Inflammatory macrophage treated with lipopolysaccharide for 1 hour (primary cell): ENCODE data around the gene EPB41.
"Not testable (repeated sequence)": the region's sequence is repeated elsewhere in the genome, so short reads cannot be mapped to it uniquely, and the experiment has no call there.

ENCODE experiments used
- DNase-seq, 2 donors: peaks; one replicate each; pipeline ENCODE4 v3.0.0-alpha.2; 2020 to 2022

EPB41 gene

DNA sequence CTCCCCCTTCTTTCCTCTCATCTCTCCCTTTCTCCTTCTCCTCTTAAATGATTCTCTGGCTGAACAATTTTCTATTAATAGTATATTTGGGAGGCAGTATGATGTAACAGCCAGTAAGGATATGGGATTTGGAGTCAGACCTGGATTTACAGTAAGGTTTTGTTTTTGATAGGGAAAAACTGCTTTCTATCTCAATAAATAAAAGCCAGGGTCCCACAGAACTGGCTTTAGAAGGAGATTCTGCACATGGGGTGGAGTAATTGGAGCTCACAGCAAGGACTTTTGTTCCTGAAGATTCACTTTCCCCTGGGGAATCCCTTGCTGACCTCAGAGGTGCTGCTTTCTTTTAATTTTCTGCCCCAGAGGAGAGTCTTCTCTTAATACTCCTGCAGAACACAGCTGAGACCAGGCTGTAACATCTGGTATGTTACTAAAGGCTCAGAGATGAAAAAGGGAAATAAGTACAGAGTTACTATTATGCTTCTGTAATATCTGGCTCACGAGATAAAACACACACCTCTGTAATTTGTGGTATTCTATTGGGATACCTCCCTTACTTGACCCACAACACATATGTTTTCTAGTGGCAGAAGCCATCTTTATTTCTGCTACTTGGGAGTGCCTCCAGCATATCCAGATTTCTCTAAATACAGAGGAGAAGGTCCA is 13.4 kb downstream of the EPB41 start:
- DNase-seq, result peak in 1 of 2 donors; percentile 33

DNA sequence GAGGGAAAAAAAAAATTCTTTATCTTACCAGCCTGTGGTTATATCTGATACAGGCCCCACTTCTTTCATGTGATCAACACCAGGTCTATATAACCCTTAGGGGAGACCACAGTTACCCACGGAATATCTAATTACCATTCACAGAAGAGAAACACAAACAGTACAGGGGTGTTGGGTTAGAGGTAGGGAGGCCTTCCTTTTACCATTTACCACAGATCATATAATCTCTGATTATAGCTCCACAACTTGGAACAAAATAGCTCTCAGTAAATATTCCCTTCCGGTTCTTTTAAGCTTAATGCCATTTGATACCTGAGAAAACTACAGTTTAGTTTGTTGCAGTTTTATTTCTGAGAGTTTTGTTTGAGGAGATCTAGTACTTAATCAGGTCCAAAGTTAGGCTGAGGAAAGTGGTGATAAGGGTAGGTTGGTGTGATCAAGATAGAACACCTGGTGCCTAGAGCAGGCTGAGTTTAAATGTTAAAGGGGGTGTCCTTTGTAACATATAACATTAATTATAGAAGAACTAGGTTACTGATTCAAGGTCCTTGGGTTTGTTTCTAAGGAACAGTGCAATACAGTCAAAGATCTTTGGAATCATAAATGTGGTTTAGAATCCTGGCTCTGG is 14.1 kb downstream of the EPB41 start:
- no peak for DNase-seq

DNA sequence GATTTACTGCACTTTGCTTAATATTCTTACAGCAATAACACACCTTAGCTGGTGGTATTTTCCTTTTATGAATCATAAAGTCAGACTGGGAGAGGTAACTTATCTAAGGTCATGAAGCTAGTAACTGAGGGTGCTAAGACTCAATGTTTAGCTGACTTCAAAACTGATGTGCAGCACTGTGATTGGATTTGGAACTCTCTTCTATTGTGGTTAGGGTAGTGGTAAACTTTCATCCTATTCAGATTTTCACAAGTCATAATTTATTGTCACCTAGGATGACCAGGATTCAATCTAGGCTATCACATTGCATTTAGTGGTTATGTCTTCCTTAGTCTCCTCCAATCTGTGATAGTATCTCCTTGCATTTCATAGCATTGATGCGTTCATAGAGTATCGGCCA is 18.9 kb downstream of the EPB41 start:
- DNase-seq, result no peak

DNA sequence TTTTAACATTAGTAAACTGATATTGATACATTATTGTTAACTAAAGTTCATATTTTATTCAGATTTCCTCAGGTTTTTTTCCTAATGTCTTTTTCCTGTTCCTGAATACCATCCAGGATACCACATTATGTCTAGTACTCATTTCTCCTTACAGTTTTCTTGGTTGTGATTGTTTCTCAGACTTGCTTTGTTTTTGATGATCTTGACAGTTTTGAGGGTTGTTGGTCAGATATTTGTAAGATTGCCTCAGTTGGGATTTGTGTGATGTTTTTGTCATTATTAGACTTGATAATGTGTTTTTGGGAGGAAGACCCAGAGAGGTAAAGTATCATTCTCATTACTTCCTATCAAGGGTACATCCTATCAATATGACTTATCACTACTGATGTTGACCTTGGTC is 19.5 kb downstream of the EPB41 start:
- DNase-seq, result no peak

DNA sequence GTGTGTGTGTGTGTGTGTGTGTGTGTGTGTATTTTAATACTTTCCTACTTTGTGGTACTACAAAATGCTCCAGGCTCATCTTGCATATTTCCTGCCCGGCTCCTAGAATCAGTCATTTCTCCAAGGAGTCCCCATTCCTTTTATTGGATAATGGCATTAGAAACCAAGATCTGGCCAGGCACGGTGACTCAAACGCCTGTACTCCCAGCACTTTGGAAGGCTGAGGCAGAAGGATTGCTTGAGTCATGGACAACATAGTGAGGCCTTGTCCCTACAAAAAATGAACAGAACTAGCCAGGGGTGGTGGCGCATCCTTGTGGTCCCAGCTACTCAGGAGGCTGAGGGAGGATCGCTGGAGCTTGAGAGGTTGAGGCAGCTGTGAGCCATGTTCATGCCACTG is 20.3 kb downstream of the EPB41 start:
- DNase-seq, result no peak

DNA sequence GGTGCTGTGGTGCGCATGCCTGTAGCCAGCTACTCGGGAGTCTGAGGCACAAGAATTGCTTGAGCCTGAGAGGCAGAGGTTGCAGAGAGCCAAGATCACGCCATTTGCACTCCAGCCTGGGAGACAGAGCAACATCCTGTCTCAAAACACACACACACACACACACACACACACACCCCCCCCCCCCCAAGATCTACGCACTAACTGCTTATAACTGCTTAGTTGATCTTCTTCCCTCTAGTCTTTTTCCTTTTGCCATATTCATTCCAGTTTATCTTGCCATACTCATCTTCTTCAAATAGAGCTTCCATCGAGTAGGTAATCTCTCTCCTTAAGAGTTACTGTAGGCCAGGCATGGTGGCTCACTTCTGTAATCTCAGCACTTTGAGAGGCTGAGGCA is 20.9 kb downstream of the EPB41 start:
- no peak for DNase-seq

DNA sequence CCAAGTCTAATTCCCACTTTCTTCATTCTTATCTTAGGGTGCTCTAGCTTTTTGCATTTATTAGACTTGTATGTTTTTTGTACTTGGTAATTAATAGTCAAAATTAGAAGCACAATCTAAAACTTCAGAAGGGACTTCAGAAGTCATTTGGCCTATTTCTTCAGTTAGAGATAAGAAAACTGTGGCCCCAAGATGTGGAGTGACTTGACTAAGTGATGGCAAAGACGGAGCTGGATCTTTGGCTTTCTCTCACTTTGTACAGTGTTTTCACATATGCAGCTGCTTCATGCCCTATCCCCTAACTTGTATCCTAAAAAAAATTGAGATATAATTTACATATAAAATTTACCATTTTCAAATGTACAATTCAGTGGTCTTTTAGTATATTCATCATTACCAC is 21.7 kb downstream of the EPB41 start:
- no peak for DNase-seq

DNA sequence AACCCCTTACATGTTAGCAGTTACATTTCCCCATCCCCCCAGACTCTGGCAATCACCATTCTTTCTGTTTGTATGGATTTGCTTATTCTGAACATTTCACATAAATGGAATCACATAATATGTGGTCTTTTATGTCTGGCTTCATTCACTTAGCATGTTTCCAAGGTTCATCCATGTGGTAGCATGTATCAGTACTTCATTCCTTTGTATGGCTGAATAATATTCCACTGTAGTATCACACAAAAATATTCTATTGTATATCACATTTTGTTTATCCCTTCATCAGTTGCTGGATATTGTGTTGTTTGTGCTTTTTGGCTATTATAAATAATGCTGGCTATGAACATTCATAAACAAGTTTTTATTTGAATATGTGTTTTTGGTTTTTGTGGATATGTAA is 22.2 kb downstream of the EPB41 start:
- no peak for DNase-seq

DNA sequence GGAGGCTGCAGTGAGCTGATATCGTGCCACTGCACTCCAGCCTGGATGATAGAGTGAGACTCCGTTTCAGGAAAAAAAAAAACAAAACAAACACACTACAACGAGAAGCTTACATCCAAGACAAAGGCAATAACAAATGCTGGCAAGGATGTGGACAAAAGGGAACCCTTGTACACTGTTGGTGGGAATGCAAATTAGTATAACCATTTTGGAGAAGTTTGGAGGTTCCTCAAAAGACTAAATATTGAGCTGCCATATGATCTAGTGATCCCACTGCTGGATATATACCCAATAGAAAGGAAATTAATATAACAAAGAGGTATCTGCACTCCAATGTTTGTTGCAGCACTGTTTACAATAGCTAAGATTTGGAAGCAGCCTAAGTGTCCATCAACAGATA is 29.2 kb downstream of the EPB41 start:
- DNase-seq, result peak; percentile 30 to 54

DNA sequence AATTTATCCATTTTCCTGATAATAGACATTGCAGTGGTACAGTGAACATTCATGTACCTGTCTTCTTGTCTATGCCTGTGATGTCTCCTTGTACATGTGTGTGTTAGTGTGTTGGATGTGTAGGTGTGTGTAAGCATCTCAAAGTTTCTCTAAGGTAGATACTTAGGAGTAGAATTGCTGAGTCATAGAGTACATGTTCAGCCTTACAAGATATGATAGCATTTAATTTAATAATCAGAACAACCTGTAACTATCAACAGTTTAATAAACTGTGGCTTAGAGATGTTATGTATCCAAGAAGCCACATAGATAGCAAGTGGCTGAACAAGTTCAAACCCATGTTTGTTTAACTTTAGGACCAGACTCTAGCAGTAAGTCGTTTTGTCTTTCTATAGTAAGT is 35.6 kb downstream of the EPB41 start:
- no peak for DNase-seq

DNA sequence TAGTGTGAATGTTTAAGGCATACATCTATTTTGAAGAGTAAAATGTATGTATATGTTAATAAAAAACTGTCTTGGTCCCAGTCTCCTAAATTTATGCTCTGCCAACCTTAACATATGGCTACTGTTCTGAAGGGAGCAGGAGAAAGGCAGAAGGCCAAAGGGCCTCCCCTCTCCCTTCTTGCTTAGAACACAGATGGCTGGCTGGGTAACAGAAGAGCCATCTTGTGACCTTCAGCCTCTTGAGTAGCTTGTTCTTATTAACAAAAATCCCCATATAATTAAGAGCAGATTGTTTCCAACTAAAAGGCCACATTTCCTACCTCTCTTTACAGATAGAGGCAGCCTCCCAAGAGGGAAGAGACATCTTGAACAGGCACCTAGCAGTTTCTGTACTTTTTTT is 36.1 kb downstream of the EPB41 start:
- no peak for DNase-seq

DNA sequence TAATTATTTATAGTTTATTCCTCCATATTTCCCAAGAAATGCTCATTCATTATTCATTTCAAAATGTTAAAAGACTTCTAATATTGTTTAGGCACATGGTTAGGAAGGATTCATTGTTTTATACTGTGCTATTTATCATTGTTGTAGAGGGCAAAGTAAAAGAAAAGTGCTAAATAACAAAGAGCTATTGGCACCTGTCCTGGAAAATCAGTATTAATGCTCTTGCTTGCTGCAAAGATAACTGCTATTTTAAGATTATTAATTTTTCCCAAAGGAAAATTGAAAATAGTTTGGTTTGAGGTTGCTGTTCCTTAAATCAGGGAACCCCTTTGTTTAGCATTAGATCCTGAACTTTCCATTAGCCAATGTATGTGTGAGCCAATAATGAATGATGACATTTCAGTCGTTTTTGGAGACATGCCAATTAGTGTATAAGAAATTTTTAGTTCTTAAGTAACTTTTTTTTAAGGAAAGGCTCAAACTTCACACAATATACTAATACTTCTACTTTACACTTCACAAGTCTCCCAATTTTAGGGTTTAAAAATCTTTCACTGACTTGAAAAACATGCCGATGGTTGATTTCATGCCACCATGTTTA is 39.9 kb downstream of the EPB41 start:
- peak; percentile 19 to 36 for DNase-seq

DNA sequence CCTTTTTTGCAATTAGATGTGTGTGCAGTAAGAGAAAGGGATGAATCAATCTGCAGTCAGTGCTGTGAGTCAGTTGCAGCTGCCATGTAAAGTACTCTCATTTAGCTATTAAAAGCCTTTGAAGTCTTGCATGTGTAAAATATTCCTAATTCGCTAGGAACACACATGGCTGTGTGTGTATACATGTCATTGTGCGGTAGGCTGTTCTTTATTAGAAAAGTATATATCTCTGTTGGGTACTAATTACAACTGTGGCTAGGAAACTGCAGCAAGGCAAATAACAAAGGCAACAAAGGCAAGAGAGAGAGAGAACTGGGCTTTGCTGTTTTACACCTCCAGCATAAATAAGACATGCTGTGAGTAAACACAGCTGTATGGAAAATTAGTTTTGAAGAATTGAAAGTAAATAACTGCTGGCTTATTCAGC is 41.7 kb downstream of the EPB41 start:
- DNase-seq, result no peak

DNA sequence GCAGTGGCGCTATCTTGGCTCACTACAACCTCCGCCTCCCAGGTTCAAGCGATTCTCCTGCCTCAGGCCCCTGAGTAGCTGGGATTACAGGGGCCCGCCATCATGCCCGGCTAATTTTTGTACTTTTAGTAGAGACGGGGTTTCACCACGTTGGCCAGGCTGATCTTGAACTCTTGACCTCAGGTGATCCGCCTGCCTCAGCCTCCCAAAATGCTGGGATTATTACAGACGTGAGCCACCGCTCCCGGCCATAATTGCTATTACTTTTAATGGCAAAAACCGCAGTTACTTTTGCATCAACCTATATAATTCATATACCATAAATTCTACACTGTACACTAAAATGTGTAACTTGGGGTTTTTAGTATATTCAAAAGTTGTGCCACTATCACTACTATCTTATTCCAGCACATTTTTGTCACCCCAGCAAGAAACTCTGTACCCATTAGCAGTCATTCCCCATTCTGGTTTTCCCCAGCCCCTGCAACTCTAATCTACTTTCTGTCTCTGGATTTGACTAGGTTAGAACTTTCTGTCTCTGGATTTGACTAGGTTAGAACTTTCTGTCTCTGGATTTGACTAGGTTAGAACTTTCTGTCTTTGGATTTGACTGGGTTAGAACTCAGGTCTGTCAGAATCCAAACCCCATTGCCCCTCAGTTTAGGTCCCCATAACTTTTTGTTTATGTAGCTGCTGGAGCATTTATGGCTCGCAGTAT is 47.9 kb downstream of the EPB41 start:
- DNase-seq, result not testable (repeated sequence)

DNA sequence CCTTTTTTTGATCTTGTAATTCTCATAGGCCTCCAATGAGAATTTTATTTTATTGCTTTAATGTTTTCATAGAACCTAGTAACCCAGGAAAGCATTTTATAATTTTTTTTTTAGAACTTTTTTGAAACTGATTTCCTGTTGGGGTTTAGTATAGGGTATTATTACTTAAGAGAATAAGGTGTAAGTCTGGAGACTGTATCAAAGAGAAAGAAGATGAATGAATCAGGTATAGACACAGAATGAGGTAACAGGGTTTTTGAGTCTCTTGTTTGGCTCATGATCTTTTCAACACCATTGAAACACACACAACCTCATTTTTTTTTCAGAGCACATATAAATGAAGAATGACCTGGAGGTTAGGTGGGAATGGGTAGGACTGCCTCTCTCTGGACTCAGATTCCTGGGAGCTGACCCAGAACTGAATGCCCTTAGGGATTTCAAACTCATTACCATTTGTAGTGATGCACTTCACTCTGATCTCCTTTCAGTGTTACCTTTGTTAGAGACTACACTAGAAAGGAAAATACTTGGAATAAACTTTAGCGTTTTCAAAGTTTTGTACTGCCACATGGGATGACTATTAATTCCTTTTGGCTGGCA is 51.0 kb downstream of the EPB41 start:
- no peak for DNase-seq

DNA sequence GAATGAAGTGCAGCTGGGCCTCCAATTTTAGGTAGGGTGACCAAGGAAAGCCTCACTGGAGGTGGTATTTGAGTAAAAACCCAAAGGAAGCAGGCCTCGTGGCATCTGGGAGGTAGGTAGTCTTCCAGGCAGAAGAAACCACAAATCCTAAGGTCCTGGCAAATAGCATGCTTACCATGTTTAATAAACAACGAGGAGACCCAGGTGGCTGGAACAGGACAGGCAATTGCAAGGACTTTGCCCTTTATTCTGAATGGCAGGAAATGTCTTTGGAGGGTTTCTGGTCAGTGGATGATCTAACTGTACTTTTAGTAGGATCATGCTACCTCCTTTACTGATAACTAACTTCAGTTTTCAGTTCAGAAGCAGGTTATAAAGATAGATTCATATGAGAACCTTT is 52.2 kb downstream of the EPB41 start:
- no peak for DNase-seq

DNA sequence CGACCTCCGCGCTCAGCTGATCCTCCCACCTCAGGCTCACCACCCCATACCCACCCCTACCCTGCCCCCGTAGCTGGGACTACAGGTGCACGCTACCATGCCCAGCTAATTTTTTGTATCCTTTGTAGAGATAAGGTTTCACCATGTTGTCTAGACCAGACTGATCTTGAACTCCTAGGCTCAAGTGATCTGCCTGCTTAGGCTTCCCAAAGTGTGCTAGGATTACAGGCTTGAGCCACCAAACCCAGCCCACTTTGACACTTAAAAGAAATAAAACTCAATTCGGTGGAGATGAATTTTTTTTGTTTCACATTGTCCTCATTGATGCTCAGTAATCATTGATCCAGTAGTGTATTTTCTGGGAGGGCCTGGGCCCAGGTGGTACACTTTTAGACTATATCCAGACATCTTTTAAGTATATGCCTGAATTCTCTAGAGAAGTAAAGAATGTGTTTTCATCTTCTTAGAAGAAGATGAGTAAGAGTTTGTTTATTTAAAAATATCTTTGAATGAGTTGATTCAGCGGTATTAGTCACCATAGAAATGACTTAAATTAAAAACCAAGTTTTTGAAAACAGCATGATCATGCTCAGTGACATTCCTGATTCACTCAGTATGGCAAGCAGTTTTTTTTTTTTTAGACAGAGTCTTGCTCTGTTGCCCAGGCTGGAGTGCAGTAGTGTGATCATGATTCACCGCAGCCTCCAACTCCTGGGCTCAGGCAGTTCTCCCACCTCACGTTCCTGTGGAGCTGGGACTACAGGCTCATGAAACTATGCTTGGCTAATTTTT is 57.8 kb downstream of the EPB41 start:
- DNase-seq, result no peak

DNA sequence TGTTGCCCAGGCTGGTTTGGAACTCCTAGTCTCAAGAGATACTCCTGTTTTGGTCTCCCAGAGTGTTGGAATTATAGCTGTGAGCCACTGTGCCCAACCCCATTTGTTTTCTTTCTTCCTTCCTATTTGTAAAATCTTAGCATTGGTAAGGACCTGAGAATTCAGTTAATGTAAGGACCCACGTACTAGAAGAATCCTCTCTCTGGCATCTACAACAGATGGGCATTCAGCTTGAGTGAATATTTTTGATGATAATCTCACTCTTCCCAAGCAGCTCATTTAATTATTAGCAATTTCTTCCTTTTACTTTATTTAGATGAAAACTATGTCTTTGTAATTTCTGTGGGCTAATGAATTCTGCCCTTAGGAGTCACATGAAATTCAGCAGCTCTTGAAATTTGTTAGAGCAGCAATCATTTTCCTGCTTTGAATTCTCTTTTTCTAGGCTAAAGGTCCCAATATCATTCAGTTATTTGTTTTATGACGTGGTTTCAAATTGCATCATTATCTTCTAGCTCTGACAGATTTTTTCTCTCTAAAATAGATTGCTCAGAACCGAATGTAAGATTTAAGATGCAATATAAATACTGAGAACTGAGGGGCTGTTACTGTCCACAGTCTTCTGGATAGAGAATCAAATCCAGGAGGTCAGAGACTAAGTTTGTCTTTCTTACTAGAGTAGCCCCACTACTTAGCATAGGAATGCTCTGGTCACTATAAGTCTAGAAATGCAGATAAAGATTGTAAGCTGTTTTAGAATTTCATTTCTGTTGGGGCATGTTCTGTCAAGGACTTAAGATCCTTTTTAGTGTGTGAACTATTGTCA is 59.4 kb downstream of the EPB41 start:
- DNase-seq, result no peak

DNA sequence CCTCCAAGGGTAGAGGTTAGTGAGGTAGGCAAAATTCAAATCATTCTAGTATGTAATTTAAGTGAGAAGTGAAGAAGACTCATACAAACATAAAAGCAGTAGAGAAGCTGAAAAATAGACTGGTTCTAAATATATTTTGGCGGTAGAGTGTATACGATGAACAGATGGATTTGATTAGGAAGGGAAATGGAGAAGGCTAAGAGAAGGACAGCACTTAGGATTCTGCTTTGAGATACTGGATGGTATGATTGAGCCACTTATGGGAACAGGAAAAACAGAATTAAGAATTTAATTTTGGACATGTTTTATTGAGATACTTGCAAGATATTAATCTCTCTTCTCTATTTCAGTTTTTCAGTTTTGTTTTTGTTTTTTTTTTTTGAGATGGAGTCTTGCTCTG is 60.1 kb downstream of the EPB41 start:
- no peak for DNase-seq

DNA sequence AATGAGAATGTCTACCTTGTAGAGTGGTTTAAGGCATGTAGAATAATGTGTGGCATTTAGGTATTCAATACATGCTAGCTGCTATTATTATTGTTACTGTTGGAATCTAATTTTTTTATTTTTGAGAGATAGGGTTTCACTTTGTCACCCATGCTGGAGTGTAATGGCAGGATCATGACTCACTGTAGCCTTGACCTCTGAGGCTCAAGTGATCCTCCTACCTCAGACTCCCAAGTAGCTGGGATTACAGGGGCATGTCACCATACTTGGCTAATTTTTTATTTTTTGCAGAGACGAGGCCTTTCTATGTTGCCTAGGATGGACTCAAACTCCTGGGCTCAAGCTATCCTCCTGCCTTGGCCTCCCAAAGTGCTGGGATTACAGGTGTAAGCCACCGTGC is 61.9 kb downstream of the EPB41 start:
- no peak for DNase-seq

DNA sequence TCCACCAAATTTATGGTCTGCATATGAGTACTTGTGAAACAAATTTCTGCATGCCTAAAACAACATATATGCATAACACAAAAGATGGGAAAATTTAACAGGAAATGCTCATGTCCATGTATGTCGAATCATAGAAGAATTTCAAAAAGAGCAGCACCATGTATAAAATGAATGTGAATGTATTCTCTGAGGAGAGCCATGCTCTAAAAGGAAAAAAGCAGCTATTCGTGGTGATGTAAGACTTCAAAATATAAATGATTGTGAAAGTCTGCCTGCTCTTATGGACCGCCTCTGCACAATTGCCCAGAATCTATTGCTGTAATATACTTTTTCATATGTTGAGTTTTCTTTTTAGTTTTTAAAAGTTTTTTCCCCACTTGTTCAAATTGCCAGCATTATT is 66.8 kb downstream of the EPB41 start:
- peak; percentile 49 to 50 for DNase-seq

DNA sequence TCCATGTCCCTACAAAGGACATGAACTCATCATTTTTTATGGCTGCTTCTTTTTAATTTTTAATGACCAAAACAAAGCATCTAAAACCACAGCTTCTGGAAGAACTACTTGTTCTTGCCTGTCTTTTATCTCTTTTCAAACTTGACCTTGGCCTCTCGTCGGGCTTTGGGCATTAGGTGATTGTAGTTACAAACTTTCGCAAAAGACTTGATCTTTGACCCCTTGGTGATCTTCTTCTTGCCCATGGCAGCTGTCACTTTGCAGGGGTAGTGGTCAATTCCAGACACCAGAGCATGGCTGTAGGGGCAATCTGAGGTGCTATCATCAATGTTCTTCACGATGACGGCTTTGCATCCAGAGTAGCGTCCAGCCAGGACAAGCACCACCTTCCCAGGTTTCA is 67.8 kb downstream of the EPB41 start:
- no peak for DNase-seq
